22Rv1 (cell line): ENCODE results near the gene STAB1.

ENCODE experiments used
- H3K27ac ChIP-seq: fragments of 450-650 bp; 2 replicates; pipeline ENCODE4 v1.5.1; 2017
- ZFX ChIP-seq: fragments of 450-650 bp; IDR thresholded peaks from 2 replicates; pipeline ENCODE4 v1.6.1; 2017; ENCODE audit warnings: antibody characterized with exemption, borderline replicate concordance
- TF ChIP-seq, protein P1 (sequence below): fragments of 450-650 bp; IDR thresholded peaks from 2 replicates; pipeline ENCODE4 v1.5.1; 2017; ENCODE audit warnings: mild to moderate bottlenecking

Gene STAB1

DNA sequence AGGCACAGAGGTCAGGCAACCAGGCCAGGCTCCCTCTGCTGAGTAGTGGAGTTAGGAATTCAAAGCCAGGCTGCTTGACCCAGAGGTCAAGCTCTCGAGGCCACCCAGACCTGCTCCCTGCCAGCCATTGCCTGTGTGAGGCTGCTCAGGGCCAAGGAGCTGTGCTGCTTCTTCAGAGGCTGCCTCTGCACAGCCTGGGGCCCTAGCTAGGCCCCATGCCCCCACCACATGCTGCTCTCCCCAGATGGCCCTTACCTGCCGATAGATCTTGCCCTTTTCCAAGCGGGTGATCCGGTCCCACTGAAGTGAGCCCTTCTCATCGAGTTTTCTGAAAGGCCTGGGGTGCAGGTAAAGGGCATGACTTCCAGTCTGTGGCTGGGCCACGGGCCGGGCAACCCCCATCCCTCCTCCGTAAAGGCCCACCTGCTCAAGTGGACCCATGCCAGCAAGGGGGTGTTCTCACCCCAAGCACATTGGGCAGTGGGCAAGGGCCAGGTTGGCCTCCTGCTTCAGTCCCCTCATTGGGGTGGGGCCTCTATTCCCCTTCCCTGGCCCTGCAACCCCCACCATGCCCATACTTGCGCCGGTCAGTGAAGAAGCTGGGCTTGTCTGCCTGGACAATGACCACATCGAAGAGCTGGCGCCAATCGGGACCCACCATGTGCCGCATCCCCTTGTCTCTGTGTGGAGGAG lies 32.0 kb downstream of the STAB1 start:
- TF ChIP-seq, protein P1, sequence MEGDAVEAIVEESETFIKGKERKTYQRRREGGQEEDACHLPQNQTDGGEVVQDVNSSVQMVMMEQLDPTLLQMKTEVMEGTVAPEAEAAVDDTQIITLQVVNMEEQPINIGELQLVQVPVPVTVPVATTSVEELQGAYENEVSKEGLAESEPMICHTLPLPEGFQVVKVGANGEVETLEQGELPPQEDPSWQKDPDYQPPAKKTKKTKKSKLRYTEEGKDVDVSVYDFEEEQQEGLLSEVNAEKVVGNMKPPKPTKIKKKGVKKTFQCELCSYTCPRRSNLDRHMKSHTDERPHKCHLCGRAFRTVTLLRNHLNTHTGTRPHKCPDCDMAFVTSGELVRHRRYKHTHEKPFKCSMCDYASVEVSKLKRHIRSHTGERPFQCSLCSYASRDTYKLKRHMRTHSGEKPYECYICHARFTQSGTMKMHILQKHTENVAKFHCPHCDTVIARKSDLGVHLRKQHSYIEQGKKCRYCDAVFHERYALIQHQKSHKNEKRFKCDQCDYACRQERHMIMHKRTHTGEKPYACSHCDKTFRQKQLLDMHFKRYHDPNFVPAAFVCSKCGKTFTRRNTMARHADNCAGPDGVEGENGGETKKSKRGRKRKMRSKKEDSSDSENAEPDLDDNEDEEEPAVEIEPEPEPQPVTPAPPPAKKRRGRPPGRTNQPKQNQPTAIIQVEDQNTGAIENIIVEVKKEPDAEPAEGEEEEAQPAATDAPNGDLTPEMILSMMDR = no peak
- no peak overlapping the region for H3K27ac ChIP-seq

DNA sequence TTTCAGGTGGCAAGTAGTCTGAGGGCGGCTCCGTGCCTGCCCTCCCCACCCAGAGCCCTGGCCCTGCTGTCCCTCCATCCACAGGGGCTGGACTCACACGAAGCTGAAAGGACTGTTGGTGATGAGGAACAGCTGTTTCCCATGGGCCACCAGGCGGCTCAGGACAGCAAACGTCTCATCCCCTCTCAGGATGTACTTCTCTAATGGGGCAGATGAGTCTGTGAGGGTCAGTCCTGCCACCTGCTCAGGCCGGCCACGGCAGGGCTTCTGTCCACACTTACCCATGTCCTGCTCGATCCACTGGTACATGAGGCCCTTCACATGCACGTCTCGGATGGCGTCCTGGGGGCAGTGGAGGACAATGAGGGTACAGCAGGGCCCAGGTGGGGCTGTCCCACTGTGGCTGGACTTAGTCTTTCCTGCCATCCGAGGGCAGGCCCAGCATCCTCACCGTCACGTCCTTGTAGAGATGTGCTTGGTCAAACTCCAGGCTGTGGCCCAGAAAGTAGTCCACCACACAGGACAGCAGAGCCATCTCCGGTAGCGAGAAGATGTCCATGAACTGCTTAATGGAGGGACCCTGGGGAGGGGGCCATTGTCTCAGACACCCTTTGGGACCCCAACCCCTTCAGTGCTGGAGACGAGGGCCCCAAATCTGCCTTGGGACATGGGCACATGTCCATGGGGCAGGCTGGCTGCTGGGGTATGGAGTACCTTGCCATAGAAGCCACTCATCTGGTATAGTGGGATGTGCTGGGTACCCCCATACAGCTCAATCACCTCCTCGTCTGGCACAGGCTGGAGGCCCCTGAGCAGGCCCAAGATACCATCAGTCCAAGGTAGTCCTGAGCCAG lies 32.8 kb downstream of the STAB1 start:
- TF ChIP-seq ZFX = no peak
- TF ChIP-seq, protein P1 = no peak
- no peak overlapping the region for H3K27ac ChIP-seq

DNA sequence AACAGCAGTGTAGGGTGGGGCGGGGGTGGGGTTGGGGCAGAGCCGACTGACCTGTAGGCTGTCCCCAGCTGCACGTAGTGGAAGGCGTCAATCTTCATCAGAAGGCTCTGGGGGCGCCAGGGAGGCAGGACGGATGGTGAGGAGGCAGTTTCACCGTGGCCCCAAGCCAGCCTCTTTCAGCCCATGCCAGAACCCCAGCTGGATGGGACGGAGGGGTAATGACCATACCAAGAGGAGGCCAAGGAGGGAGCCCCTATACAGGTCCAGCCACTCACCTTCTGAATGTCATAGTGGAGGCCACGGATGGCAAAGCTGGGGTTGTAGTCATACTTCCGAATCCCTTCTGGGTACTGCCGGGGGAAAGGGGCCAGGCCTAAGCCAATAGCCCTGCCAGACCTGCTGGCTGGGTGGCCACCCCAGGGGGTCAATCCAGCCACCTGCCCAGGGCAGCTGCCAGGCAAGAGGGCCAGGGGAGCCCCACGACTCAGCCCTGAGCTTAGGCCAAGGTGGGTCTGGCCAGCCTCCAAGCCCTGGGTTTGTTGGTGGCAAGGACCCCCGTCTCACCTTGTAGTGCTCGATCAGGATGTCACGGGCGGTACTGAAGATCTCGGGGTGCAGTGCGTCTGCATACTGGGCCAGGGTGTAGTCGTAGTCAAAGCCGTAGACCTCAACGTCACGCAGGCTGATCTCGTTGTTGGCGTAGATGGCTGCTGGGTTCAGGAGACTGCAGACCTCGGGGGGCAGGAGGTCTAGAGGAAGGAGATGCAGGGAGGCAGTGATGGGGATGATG lies 33.6 kb downstream of the STAB1 start:
- no peak for TF ChIP-seq ZFX
- TF ChIP-seq, protein P1 = no peak

DNA sequence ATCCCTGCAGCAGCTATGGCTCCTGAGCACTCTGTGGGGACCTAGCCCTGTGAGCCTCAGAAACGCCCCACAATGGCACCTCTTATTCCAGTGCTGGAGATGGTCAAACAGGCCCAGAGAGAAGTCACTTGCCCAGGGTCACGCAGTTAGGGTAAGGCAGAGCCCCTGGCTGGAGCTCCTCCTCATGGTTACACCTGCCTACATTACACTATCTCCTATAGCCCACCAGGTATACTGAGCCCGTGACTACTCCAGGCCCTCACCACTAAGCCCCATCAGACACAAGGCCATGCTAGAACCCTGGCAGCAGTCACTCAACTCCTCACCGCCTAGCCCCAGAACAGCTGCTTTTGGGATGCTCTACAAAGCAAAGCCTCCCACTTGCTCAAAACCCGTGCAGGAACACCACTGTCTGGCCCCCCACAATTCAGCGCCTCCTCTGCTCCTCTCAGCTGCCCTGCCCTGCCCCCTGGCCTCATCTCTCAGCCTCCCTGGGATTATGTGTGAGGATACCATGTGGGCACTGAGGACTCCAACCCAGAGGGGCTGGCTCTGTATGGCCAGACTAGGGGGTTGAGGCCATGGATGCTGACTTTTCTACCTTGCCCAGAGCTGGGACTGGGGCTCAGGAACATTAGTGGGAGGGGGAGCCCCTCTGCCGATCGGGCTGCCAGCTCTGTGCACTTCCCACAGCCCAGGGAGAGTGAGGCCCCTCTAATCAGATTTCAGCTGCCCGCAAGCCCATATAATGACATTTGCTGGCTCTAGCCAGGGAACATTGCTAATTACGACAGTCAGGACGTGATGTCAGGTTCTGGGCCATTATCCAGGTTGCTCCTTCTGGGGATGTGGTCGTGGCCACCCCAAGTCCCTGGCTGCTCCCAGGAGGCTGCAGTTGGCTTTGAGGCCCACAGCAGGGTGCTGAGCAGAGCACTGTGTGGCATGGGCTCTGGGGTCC lies 34.5 kb downstream of the STAB1 start:
- TF ChIP-seq ZFX = no peak
- TF ChIP-seq, protein P1 = no peak
- no peak overlapping the region for H3K27ac ChIP-seq

More for the DNA sequence above, 33.6 kb downstream of the STAB1 start:
- H3K27ac ChIP-seq = no peak overlapping the region

DNA sequence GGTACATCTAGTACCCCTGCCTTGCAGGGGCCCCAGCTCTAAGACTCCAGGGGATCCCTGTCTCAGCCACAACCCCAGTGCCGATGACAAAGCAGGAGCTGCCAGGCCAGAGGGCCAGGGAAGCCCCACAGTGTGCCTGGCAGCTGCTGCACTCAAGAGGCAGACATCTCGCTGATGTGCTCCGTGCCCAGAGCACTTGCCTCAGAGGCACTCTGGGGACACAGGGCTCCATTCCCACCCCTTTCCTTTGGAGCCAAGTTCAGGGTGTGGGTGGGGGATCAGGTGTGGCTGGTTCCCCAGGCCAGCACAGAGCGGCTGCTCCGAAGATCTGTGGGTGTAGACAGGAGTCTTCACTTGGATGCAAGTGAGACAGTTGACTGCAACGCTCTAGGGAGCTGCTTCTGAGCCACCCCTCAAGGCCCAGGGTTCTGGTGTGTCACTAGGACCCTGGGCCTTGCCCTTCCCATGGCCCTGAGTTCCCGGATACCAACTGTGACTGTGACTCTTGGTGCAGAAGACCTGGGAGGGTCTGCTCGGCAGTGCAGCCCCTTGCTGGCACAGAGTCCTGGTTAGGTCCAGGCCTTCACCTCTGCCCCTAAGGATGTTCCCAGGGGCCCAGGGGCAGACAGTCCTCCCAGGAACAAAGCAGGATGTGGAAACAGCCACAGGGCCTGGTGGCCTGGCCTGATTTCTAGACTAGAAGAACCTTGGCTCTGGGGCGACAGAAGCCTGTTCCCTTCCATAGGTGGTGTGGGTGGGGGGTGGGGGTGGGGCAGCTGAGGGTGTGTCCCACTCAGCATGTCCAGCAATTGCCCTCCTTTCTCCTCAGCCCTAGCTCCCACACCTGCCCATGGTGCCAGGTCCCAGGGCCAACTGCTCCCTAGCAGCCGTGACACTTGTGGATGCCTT lies 36.0 kb downstream of the STAB1 start:
- no peak overlapping the region for H3K27ac ChIP-seq
- TF ChIP-seq, protein P1 = no peak
- no peak for TF ChIP-seq ZFX
